H1 (cell line): ENCODE results near the gene PAK6. TPM values are rescaled to one million over a fixed set of nuclear protein-coding genes. Genes with fewer than 3 reads are reported as not detected.
A peak's percentile ranks its signal among the peaks of the same experiment; 100 is the strongest.

ENCODE experiments used
- CTCF ChIA-PET: fragments of 300-600 bp; sonication (Branson Sonifier 250); formaldehyde crosslinking; loops from one replicate; lab custom pipeline; 2021; ENCODE audit not compliant: partially characterized antibody; lab: Charles Lee
- POLR2A ChIA-PET: fragments of 300-600 bp; sonication (Branson Sonifier 250); formaldehyde crosslinking; loops from one replicate; lab custom pipeline; 2021; ENCODE audit warnings: inconsistent platforms; ENCODE audit not compliant: partially characterized antibody; lab: Charles Lee
- DNase-seq, 2 experiments: peaks; one replicate each; pipeline versions ENCODE4 v3.0.0 to v3.0.0-alpha.2; 2010 to 2022; ENCODE audit warnings: low spot score in 2 of 2, low read depth in 1 of 2, mixed read lengths in 1 of 2
- FAIRE-seq: peaks from 2 replicates; lab custom pipeline; 2011; peaks lifted over from hg19 to GRCh38; lab: Jason Lieb, UNC
- H2AFZ ChIP-seq: 2 replicates; pipeline ENCODE4 v1.8.1; 2012; ENCODE audit warnings: low read length, inconsistent platforms
- H2AK5ac ChIP-seq: 2 replicates; pipeline ENCODE4 v1.6.1; 2013; ENCODE audit warnings: low read depth, low read length
- H2BK120ac ChIP-seq: replicated peaks from 2 replicates; pipeline ENCODE3; 2013; ENCODE audit warnings: low read depth, low read length, inconsistent platforms
- H2BK12ac ChIP-seq: 2 replicates; pipeline ENCODE4 v1.6.1; 2013; ENCODE audit warnings: low read depth, low read length
- H2BK15ac ChIP-seq: 2 replicates; pipeline ENCODE4 v1.6.1; 2013; ENCODE audit warnings: low read length
- H2BK20ac ChIP-seq: 2 replicates; pipeline ENCODE4 v1.6.1; 2013; ENCODE audit warnings: low read length
- H2BK5ac ChIP-seq: 2 replicates; pipeline ENCODE4 v1.6.1; 2013; ENCODE audit warnings: low read depth, low read length
- H3K14ac ChIP-seq: 2 replicates; pipeline ENCODE4 v1.6.1; 2013; ENCODE audit warnings: inconsistent platforms; ENCODE audit not compliant: insufficient read length
- H3K18ac ChIP-seq: 2 replicates; pipeline ENCODE4 v1.6.1; 2013; ENCODE audit warnings: low read length; ENCODE audit errors: extremely low read depth
- H3K23ac ChIP-seq: 2 replicates; pipeline ENCODE4 v1.6.1; 2013; ENCODE audit warnings: inconsistent platforms; ENCODE audit not compliant: insufficient read length
- H3K23me2 ChIP-seq: 2 replicates; pipeline ENCODE4 v1.6.1; 2013; ENCODE audit warnings: low read depth, low read length
- H3K27ac ChIP-seq: 2 replicates; pipeline ENCODE4 v1.6.1; 2011; ENCODE audit warnings: low read depth, low read length, inconsistent platforms
- H3K27me3 ChIP-seq, 4 experiments: replicated peaks in 1 of 4; 1 replicate in 1 of 4; 2 replicates in 3 of 4; pipeline versions ENCODE4 v1.6.1 to v1.8.1; 2011 to 2013; ENCODE audit warnings: low read length in 3 of 4, mild to moderate bottlenecking in 3 of 4, inconsistent platforms in 2 of 4, mixed read lengths in 2 of 4, moderate library complexity in 1 of 4; ENCODE audit not compliant: control insufficient read depth in 3 of 4, insufficient read depth in 3 of 4; ENCODE audit errors: extremely low read depth in 1 of 4
- H3K36me3 ChIP-seq, 4 experiments: 2 replicates each; pipeline versions ENCODE4 v1.6.1 to v1.8.1; 2011 to 2013; ENCODE audit warnings: mild to moderate bottlenecking in 4 of 4, low read length in 3 of 4, moderate library complexity in 2 of 4, control low read depth in 1 of 4, inconsistent platforms in 1 of 4; ENCODE audit not compliant: insufficient read depth in 4 of 4, control insufficient read depth in 2 of 4
- H3K4ac ChIP-seq: replicated peaks from 2 replicates; pipeline ENCODE3; 2013; ENCODE audit warnings: low read length, low read depth, mixed read lengths, inconsistent platforms; ENCODE audit not compliant: insufficient read length
- H3K4me1 ChIP-seq, 4 experiments: replicated peaks in 1 of 4; 1 replicate in 1 of 4; 2 replicates in 3 of 4; pipeline versions ENCODE4 v1.6.1 to v1.8.1; 2011 to 2013; ENCODE audit warnings: low read length in 3 of 4, inconsistent platforms in 2 of 4, mixed read lengths in 1 of 4; ENCODE audit not compliant: insufficient read depth in 4 of 4, control insufficient read depth in 3 of 4
- H3K4me2 ChIP-seq, 2 experiments: 2 replicates each; pipeline versions ENCODE4 v1.6.1 to v1.8.1; 2011 to 2013; ENCODE audit warnings: low read depth in 2 of 2, low read length in 2 of 2, control low read depth in 1 of 2, inconsistent platforms in 1 of 2, mild to moderate bottlenecking in 1 of 2; ENCODE audit not compliant: insufficient read depth in 1 of 2
- H3K4me3 ChIP-seq, 4 experiments: fragments of 200-600, 300-600 bp in 1 of 4; sonication (generic), shearing (Covaris generic), sonication (Bioruptor Twin) in 1 of 4; 2 replicates each; pipeline versions ENCODE4 v1.5.1 to v1.8.1; 2011 to 2016; ENCODE audit warnings: low read length in 4 of 4, low read depth in 3 of 4, control low read depth in 2 of 4, inconsistent platforms in 2 of 4, mild to moderate bottlenecking in 2 of 4, mixed read lengths in 1 of 4, moderate library complexity in 1 of 4; ENCODE audit not compliant: insufficient read depth in 2 of 4; ENCODE audit errors: extremely low read depth in 1 of 4
- H3K56ac ChIP-seq: replicated peaks from 2 replicates; pipeline ENCODE3; 2013; ENCODE audit warnings: low read depth, mild to moderate bottlenecking, mixed read lengths, low read length, inconsistent platforms; ENCODE audit not compliant: insufficient read length
- H3K79me1 ChIP-seq: 2 replicates; pipeline ENCODE4 v1.6.1; 2013; ENCODE audit warnings: low read depth, low read length, control low read depth
- H3K79me2 ChIP-seq, 2 experiments: 2 replicates each; pipeline versions ENCODE4 v1.6.1 to v1.8.1; 2012 to 2013; ENCODE audit warnings: low read length in 2 of 2, mild to moderate bottlenecking in 2 of 2, inconsistent platforms in 1 of 2; ENCODE audit not compliant: insufficient read depth in 2 of 2, control insufficient read depth in 1 of 2
- H3K9ac ChIP-seq, 4 experiments: replicated peaks in 1 of 4; 1 replicate in 1 of 4; 2 replicates in 3 of 4; pipeline versions ENCODE4 v1.6.1 to v1.8.1; 2011 to 2013; ENCODE audit warnings: low read depth in 3 of 4, low read length in 3 of 4, control low read depth in 2 of 4, mild to moderate bottlenecking in 2 of 4, moderate library complexity in 2 of 4, inconsistent platforms in 1 of 4; ENCODE audit errors: extremely low read depth in 1 of 4
- H3K9me3 ChIP-seq, 2 experiments: 2 replicates each; pipeline versions ENCODE4 v1.6.1 to v1.8.1; 2012 to 2013; ENCODE audit warnings: mild to moderate bottlenecking in 2 of 2, moderate library complexity in 2 of 2, control low read depth in 1 of 2, inconsistent platforms in 1 of 2, low read depth in 1 of 2, low read length in 1 of 2, mixed read lengths in 1 of 2; ENCODE audit not compliant: insufficient read depth in 2 of 2
- H4K20me1 ChIP-seq, 2 experiments: replicated peaks in 1 of 2; 2 replicates each; pipeline versions ENCODE3 to v1.8.1; 2011 to 2013; ENCODE audit warnings: inconsistent platforms in 2 of 2, low read length in 2 of 2, mild to moderate bottlenecking in 1 of 2; ENCODE audit not compliant: insufficient read depth in 2 of 2, control insufficient read depth in 1 of 2
- H4K5ac ChIP-seq: 2 replicates; pipeline ENCODE4 v1.6.1; 2013; ENCODE audit warnings: low read length, low read depth, mixed read lengths, inconsistent platforms; ENCODE audit not compliant: insufficient read length
- H4K8ac ChIP-seq: 2 replicates; pipeline ENCODE4 v1.8.0; 2013; ENCODE audit warnings: mild to moderate bottlenecking, moderate library complexity, low read length, inconsistent platforms; ENCODE audit not compliant: insufficient read depth; ENCODE audit errors: extremely low read depth
- H4K91ac ChIP-seq: replicated peaks from 2 replicates; pipeline ENCODE3; 2013; ENCODE audit warnings: low read length, mixed read lengths, inconsistent platforms; ENCODE audit not compliant: insufficient read length
- ASH2L ChIP-seq: fragments of 200-600, 300-600 bp; sonication (generic); IDR thresholded peaks from one replicate; pipeline ENCODE4 v1.7.1; 2017; ENCODE audit warnings: low read length
- BACH1 ChIP-seq: IDR thresholded peaks from 2 replicates; pipeline ENCODE4 v1.6.1; 2012; ENCODE audit warnings: low read length, improper control_type of control experiment
- EGR1 ChIP-seq: IDR thresholded peaks from 2 replicates; pipeline ENCODE4 v1.6.1; 2011; ENCODE audit warnings: low read depth, low read length, borderline replicate concordance
- EZH2 ChIP-seq: fragments of 200-600 bp; sonication (generic); IDR thresholded peaks from 2 replicates; pipeline ENCODE4 v1.7.1; 2012; ENCODE audit warnings: low read depth, mild to moderate bottlenecking, moderate library complexity, low read length, inconsistent platforms; ENCODE audit not compliant: severe bottlenecking
- HDAC2 ChIP-seq, 2 experiments: fragments of 300-600 bp in 1 of 2; sonication (generic) in 1 of 2; IDR thresholded peaks; 2 replicates each; pipeline ENCODE4 v1.6.1; 2011 to 2012; ENCODE audit warnings: low read depth in 2 of 2, low read length in 2 of 2, mild to moderate bottlenecking in 2 of 2, moderate library complexity in 2 of 2, borderline replicate concordance in 1 of 2, inconsistent platforms in 1 of 2
- JUND ChIP-seq: IDR thresholded peaks from 2 replicates; pipeline ENCODE4 v1.6.1; 2011; ENCODE audit warnings: mild to moderate bottlenecking, improper control_type of control experiment, low read length
- KDM1A ChIP-seq: fragments of 200-600, 300-600 bp; sonication (generic); IDR thresholded peaks from 2 replicates; pipeline ENCODE4 v1.7.1; 2016; ENCODE audit warnings: mild to moderate bottlenecking, low read length, borderline replicate concordance
- KDM5A ChIP-seq: fragments of 200-600 bp; IDR thresholded peaks from 2 replicates; pipeline ENCODE4 v1.7.1; 2012; ENCODE audit warnings: mild to moderate bottlenecking, low read length, inconsistent platforms, mixed read lengths
- NANOG ChIP-seq: IDR thresholded peaks from 2 replicates; pipeline ENCODE4 v1.6.1; 2011; ENCODE audit warnings: low read length, low read depth, mild to moderate bottlenecking, inconsistent platforms; ENCODE audit not compliant: insufficient read depth, poor library complexity, severe bottlenecking
- POLR2AphosphoS5 ChIP-seq: IDR thresholded peaks from 2 replicates; pipeline ENCODE4 v1.6.1; 2011; ENCODE audit warnings: low read depth, low read length
- SIN3A ChIP-seq, 2 experiments: IDR thresholded peaks in 1 of 2; conservative IDR thresholded peaks in 1 of 2; 2 replicates each; pipeline ENCODE4 v1.6.1; 2011 to 2012; ENCODE audit warnings: low read length in 2 of 2, improper control_type of control experiment in 1 of 2, low read depth in 1 of 2, mild to moderate bottlenecking in 1 of 2
- SIRT6 ChIP-seq: IDR thresholded peaks from one replicate; pipeline ENCODE4 v1.7.1; 2012; ENCODE audit warnings: low read length, inconsistent platforms
- ZNF274 ChIP-seq: IDR thresholded peaks from 2 replicates; pipeline ENCODE4 v1.7.0; 2012; ENCODE audit warnings: low read length, borderline replicate concordance; ENCODE audit errors: extremely low read depth
- WGBS, 2 experiments: shearing (Covaris generic) in 1 of 2; methylation state at CpG; one replicate each; pipeline versions ENCODE4 v1.1.6 to v1.1.7; 2013 to 2015; ENCODE audit warnings: low lambda C conversion rate in 2 of 2, mixed read lengths in 2 of 2, inconsistent platforms in 1 of 2, low coverage in 1 of 2, missing lambda C conversion rate in 1 of 2; ENCODE audit not compliant: insufficient replicate concordance in 2 of 2, insufficient coverage in 1 of 2, insufficient read length in 1 of 2; ENCODE audit errors: extremely low coverage in 1 of 2, missing lambda C conversion rate in 1 of 2; 5-methylcytosine and 5-hydroxymethylcytosine counted together
- polyA plus RNA-seq, 7 experiments: library from polyadenylated mRNA; depleted of rRNA in 3 of 7; stranded (reverse) in 5 of 7; unstranded in 2 of 7; fragments of >200 nt in 5 of 7; fragments of 200-250 nt in 2 of 7; gene quantifications; 1 replicate in 5 of 7; 2 replicates in 1 of 7; 4 replicates in 1 of 7; pipeline versions ENCODE4 v1.2.1 to v1.2.3, GENCODE V29; 2011 to 2013; ENCODE audit warnings: missing spikeins in 2 of 7, mixed read lengths in 2 of 7
- total RNA-seq: library from RNA; stranded (reverse); fragmentation: NEBNext Ultra II Directional; extraction: Animal tissue kit (Norgen Biotek cat#: 25700); gene quantifications from 2 replicates; pipeline ENCODE4 v1.2.1, GENCODE V29; 2021

The PAK6 gene
- total and polyA plus RNA-seq, 2 of the 8 experiments (the other 6 are each of a cell fraction or from before 2014, with no cell fraction given) = 6.9 to 9.4 TPM

- ChIA-PET POLR2A (interaction anchor here (0.7 to 5.4 kb wide), 15 partner anchors 8 to 130 kb away, joined by 3 to 46 read pairs (median 4); partner anchors contain the start of genes ANKRD63, INAFM2 and PLCB2), CTCF (interaction anchor here (0.5 to 16.2 kb wide), 11 partner anchors 15 to 251 kb away, joined by 3 to 518 read pairs (median 5); partner anchors contain the start of genes CCDC9B, INAFM2 and PLCB2)
- Histone ChIP-seq H3K36me3 (no peaks in the 10 kb centered on the region), H3K14ac (no peak overlapping the region), H4K20me1 (peaks cover 0 to 1% of the 10 kb centered on the region in 2 experiments), H4K91ac (peak overlapping the region; percentile 32), H2BK12ac (peak overlapping the region; percentile 91; the same call in 1 of the 2 replicates), H3K9me3 (no peaks in the 10 kb centered on the region), H3K27ac (no peak overlapping the region), H3K27me3 (peaks cover 16 to 52% (median 36%) of the 10 kb centered on the region in 4 experiments; a peak in 6 of 7 replicates), H3K79me1 (no peaks in the 10 kb centered on the region; the same call in 1 of the 2 replicates), H3K56ac (no peak overlapping the region), H2BK5ac (no peak overlapping the region; the same call in 1 of the 2 replicates), H3K9ac (no peak overlapping the region), H2BK120ac (peak overlapping the region; percentile 11), H2BK15ac (0 out of 2 replicates have a peak overlapping the region, but pooled peaks have one; percentile 24), H3K4me1 (peaks cover 3 to 33% (median 19%) of the 10 kb centered on the region in 4 experiments), H3K23ac (no peak overlapping the region), H4K5ac (no peak overlapping the region), H2AK5ac (no peak overlapping the region), H2BK20ac (0 out of 2 replicates have a peak overlapping the region, but pooled peaks have one; percentile 9), H3K4me3 (peak overlapping the region in 1 of 4 experiments; percentile 54; a peak in 2 of 8 replicates), H3K79me2 (no peaks in the 10 kb centered on the region), H3K18ac (no peak overlapping the region), H3K4me2 (peak overlapping the region; percentile 38 to 54; a peak in 2 of 4 replicates), H2AFZ (peak overlapping the region; percentile 36; the same call in 1 of the 2 replicates), H3K4ac (peak overlapping the region; percentile 12), H3K23me2 (peaks cover 3% of the 10 kb centered on the region; the same call in 1 of the 2 replicates), H4K8ac (no peak overlapping the region; the same call in 1 of the 2 replicates)
- WGBS, 2 experiments = 20% methylated on average over 12 of the region's 12 CpGs; no CpG with 5 or more reads in 1 of the 2 experiments
- DNase-seq = peak in 1 of 2 experiments; percentile 51
- no peak for FAIRE-seq
- TF ChIP-seq NANOG = no peak
- no peak for TF ChIP-seq KDM1A
- TF ChIP-seq ASH2L = no peak
- TF ChIP-seq KDM5A = no peak
- TF ChIP-seq EGR1 = no peak
- TF ChIP-seq POLR2AphosphoS5 = no peak
- no peak for TF ChIP-seq BACH1
- no peak for TF ChIP-seq SIRT6
- no peak for TF ChIP-seq EZH2
- TF ChIP-seq HDAC2 (IDR thresholded peaks at IDR 0.05; ENCODE audit: borderline replicate concordance in 1 of 2, low read depth in 2 of 2, low read length in 2 of 2) = no peak
- TF ChIP-seq JUND = no peak
- TF ChIP-seq ZNF274 = no peak
- TF ChIP-seq SIN3A (conservative IDR thresholded peaks at IDR 0.05 in 1 of 2, IDR thresholded peaks at IDR 0.05 in 1 of 2; ENCODE audit: low read depth in 1 of 2, low read length in 2 of 2) = no peak
These were observed 51.7 kb downstream of the PAK6 start for GRCh38 chr15:40290545-40290917.
